Activated CD8-positive, alpha-beta memory T cell treated with anti-CD3 and anti-CD28 coated beads for 4 hours (primary cell): Measurements from ENCODE around the gene PIGH.
"Not testable (repeated sequence)": the region's sequence is repeated elsewhere in the genome, so short reads cannot be mapped to it uniquely, and the experiment has no call there.

Experiments used
- DNase-seq, 2 donors: peaks; one replicate each; pipeline ENCODE4 v3.0.0-alpha.2; 2020; ENCODE audit warnings: low read depth in 2 of 2

PIGH gene

GRCh38 chr14:67609642-67610310, 9.7 kb upstream of the PIGH start:
- DNase-seq, result no peak

- DNase-seq, result no peak
Measured at GRCh38 chr14:67607646-67608045, 7.6 kb upstream of the PIGH start.

- DNase-seq, result no peak
Measured at GRCh38 chr14:67602995-67603545, 3.0 kb upstream of the PIGH start.

- DNase-seq, result no peak
Measured at GRCh38 chr14:67602076-67602475, 2.0 kb upstream of the PIGH start.

GRCh38 chr14:67600562-67600974, 500 bp upstream of the PIGH start:
- DNase-seq, result not testable (repeated sequence)

GRCh38 chr14:67595392-67595791, 4.7 kb downstream of the PIGH start:
- DNase-seq, result no peak

GRCh38 chr14:67593650-67594049, 6.4 kb downstream of the PIGH start:
- not testable (repeated sequence) for DNase-seq

- DNase-seq, result no peak
Measured at GRCh38 chr14:67589204-67589770, 10.8 kb downstream of the PIGH start.

- DNase-seq, result no peak
Measured at GRCh38 chr14:67586369-67586768, 13.7 kb downstream of the PIGH start.

GRCh38 chr14:67584978-67585377, 15.1 kb downstream of the PIGH start:
- no peak for DNase-seq

GRCh38 chr14:67583711-67584644, 16.1 kb downstream of the PIGH start:
- no peak for DNase-seq

- no peak for DNase-seq
Measured at GRCh38 chr14:67582061-67582460, 18.0 kb downstream of the PIGH start.

GRCh38 chr14:67581643-67582042, 18.4 kb downstream of the PIGH start:
- DNase-seq, result no peak

- no peak for DNase-seq
Measured at GRCh38 chr14:67580336-67581171, 19.5 kb downstream of the PIGH start.

- no peak for DNase-seq
Measured at GRCh38 chr14:67579636-67580035, 20.4 kb downstream of the PIGH start.

GRCh38 chr14:67579040-67579439, 21.0 kb downstream of the PIGH start:
- DNase-seq, result no peak

- no peak for DNase-seq
Measured at GRCh38 chr14:67577909-67578749, 21.9 kb downstream of the PIGH start.

GRCh38 chr14:67577181-67577808, 22.8 kb downstream of the PIGH start:
- DNase-seq, result no peak

- DNase-seq, result no peak
Measured at GRCh38 chr14:67576216-67576955, 23.7 kb downstream of the PIGH start.
